Raji (cell line): Measurements from ENCODE around the gene PLEKHF1.

Source experiments
- POLR2A ChIP-seq: IDR thresholded peaks from 2 replicates; pipeline ENCODE4 v1.6.1; 2011; ENCODE audit warnings: low read depth, low read length, control low read depth; ENCODE audit not compliant: insufficient read depth

PLEKHF1 gene

DNA sequence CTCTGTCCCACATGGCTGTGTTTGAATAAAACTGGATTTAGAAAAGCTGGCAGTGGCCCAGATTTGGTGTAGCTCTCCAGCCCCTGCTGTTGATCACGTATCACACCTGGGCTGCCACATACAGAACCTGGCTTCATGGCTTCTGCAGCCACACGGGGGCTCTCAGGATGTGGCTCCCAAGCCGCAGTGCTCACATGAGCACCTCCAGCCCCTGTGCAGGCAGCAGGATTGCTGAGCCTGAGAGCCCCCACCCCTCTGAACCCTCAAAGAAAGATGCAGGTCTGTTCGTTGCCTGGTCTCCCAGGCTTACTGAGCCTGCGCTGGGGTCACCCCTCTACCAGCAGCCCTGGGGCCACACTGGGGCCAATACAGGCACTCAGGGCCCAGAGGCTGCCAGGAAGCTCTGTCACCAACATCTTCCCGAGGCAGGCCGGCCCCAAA is 2.7 kb downstream of the PLEKHF1 start:
- TF ChIP-seq POLR2A, result no peak

GRCh38 chr19:29668746-29669609 is 3.7 kb downstream of the PLEKHF1 start:
- no peak for TF ChIP-seq POLR2A

- TF ChIP-seq POLR2A, result no peak
These were observed 5.0 kb downstream of the PLEKHF1 start for GRCh38 chr19:29670255-29670654.

- no peak for TF ChIP-seq POLR2A
These were observed 6.3 kb downstream of the PLEKHF1 start for GRCh38 chr19:29671393-29672160.

DNA sequence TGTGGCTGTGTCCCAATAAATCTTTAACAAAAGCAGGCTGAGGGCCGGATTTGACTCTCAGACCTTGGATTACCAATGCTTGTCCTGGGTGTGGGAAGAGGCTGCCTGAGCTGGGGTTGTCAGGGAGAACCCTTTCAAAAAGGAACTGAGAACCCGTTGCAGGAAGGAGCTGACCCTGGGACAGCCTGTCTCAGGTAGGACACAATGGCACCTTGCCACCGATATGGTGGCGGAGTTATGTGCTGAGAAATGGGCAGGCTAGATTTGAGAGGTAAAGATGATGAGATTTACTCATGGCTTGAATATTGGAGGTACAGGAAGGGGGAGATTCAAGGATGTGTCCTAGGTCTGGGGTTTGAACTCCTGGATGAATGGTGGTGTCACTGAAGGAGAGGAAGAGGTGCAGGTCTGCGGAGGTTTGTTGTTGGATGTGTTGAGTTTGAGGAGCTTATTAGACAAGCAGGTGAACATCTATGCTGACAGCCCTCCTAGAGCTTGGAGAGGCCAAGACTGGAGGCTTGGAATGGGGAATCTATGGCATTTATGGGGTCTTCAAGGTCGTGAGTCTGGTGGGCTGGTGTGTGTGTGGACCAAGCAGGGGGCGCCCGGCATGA is 7.2 kb downstream of the PLEKHF1 start:
- TF ChIP-seq POLR2A, result no peak

DNA sequence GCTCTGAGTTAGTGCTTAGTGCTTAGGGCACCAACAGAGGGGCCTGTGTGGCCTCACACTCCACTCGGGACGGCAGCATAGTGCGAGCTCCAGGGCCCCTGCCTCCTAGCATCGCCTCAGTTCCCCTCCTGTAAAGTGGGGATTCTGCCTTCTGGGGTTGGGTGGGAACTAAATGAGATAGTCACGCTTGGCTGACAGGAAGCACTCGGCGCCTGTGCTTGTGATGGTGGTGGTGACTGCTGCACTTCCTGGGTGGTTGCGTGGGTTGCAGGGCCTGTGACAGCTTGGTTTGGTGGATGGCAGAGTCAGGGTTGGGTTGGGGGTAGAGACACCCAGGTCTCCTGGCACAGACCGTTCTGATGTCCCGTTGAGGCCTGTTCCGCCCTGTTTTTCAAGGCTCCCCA is 7.7 kb downstream of the PLEKHF1 start:
- no peak for TF ChIP-seq POLR2A

DNA sequence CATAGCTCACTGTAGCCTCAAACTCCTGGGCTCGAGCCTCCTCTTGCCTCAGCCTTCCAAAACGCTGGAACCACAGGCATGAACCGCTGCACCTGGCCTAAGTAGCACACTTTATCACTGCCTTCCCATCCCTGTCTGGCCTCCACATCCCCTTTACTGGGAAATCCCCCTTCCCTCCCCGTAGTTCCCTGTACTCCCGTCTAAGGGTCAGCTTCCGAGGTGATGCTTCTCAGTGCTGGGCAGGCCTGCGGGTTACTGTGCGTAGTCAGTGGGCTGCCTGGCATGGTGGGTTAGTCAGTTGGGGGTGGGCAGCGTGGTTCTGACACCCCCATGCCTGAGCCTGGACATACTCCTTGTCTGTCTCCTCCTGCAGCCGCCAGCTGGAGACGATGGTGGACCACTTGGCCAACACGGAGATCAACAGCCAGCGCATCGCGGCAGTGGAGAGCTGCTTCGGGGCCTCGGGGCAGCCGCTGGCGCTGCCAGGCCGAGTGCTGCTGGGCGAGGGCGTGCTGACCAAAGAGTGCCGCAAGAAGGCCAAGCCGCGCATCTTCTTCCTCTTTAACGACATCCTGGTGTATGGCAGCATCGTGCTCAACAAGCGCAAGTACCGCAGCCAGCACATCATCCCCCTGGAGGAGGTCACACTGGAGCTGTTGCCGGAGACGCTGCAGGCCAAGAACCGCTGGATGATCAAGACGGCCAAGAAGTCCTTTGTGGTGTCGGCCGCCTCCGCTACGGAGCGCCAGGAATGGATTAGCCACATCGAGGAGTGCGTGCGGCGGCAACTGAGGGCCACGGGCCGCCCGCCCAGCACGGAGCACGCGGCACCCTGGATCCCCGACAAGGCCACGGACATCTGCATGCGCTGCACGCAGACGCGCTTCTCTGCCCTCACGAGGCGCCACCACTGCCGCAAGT is 8.4 kb downstream of the PLEKHF1 start:
- no peak for TF ChIP-seq POLR2A

- no peak for TF ChIP-seq POLR2A
These were observed 9.3 kb downstream of the PLEKHF1 start for GRCh38 chr19:29674374-29675119.

DNA sequence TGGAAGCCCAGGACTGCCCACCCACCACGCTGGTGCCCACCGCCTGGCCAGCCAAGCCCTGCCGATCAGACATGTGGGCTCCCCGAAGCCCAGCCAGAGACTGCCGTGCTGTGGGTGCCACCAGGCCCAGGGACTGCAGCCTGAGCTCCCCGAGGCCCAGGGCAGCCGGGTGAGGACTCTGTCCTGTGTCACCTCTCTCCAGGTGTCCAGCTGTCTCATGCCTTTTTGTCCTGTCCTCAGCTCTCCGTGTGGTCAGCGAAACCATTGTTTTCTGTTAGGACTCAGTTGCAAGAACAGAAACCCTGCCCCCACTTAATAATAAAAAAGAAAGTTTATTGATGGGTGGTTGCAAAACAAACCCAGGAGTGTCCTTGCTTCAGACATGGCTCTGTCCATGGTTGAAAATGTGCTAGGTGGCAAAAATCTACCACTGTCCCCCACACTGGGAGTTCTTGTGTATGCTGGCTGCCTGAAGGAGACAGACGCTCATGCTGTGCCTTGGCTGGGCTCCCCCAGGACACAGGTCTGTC is 9.9 kb downstream of the PLEKHF1 start:
- no peak for TF ChIP-seq POLR2A

GRCh38 chr19:29675650-29676186 is 10.5 kb downstream of the PLEKHF1 start:
- TF ChIP-seq POLR2A, result no peak

DNA sequence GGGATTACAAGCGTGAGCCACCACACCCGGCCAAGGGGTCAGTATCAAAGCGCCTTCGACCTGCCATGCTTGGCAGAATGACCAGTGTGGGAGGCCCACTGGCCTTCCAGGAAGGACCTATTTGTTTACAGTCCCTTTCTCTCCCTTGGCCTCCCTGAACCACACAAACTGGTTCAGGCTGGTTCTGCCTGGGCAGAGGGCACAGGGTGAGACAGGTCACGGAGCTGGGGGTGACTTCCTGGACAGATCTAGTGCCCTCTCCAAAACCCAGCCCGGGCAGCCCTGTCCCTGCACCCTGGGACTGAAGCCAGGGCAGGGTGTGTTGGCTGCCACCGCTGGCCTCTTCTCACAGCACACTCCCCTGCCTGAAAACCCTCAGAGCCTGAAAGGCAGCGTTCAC is 11.3 kb downstream of the PLEKHF1 start:
- TF ChIP-seq POLR2A, result no peak

DNA sequence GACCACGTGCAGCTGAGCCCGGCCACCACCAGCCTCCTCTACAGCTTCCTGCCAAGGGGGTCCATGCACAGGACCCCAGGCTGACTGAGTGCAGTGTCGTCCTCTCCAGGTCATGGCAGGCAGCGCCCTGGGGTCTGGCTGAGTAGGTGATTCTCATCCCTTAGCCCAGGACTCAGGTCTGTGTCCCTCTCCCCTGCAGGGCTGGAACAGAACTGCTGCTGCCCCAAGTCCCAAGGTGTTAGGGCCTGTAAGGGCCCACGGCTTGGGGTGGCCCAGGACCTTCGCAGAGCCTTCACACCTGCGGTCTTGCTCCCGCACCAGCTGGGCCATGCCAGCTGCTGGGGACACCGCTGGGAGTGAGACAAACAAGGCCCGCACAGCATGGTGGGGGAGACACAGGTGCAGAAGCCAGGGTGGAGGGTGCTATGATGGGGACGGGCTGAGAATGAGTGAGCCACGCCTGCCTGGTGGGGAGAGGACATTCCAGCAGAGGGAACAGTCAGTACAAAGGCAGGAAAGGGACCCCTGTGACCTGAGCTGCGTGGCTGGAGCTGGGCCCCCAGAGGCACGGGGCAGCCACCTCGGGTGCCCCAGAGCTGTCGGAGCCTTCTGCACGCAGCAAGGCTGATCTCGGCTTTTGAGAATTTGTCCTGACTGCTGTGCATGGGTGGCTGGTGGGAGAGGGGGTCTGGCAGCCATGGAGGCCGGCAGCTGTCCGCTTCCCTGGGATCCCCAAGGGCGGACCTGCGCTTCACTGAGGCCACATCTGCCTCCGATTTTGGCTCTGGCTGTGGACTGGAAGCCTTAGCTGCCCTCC is 11.9 kb downstream of the PLEKHF1 start:
- TF ChIP-seq POLR2A, result no peak
